Hepatocyte (in vitro differentiated cells): ENCODE results near the gene RNF217.

Experiments
- CTCF ChIP-seq: fragments of 200-600 bp; sonication (generic); IDR thresholded peaks from 2 replicates; pipeline ENCODE4 v1.5.1; 2016; ENCODE audit warnings: antibody characterized with exemption, mild to moderate bottlenecking; ENCODE audit not compliant: poor library complexity
- EZH2 ChIP-seq: fragments of 200-600 bp; sonication (generic); IDR thresholded peaks from 2 replicates; pipeline ENCODE4 v1.6.1; 2016; ENCODE audit warnings: antibody characterized with exemption, mild to moderate bottlenecking, borderline replicate concordance
- EZH2phosphoT487 ChIP-seq: fragments of 200-600 bp; sonication (generic); IDR thresholded peaks from one replicate; pipeline ENCODE4 v1.6.1; 2018; ENCODE audit warnings: antibody characterized with exemption, mild to moderate bottlenecking, low read depth, moderate library complexity; ENCODE audit not compliant: unreplicated experiment, severe bottlenecking

- no peak for TF ChIP-seq EZH2
- no peak for TF ChIP-seq CTCF
- no peak for TF ChIP-seq EZH2phosphoT487
These were observed 60.3 kb downstream of the RNF217 start for GRCh38 chr6:125022391-125022989.
